Hepatocyte (in vitro differentiated cells): ENCODE data around the gene SLC16A7.

Experiments
- CTCF ChIP-seq: fragments of 200-600 bp; sonication (generic); IDR thresholded peaks from 2 replicates; pipeline ENCODE4 v1.5.1; 2016; ENCODE audit warnings: antibody characterized with exemption, mild to moderate bottlenecking; ENCODE audit not compliant: poor library complexity
- EZH2phosphoT487 ChIP-seq: fragments of 200-600 bp; sonication (generic); IDR thresholded peaks from one replicate; pipeline ENCODE4 v1.6.1; 2018; ENCODE audit warnings: antibody characterized with exemption, mild to moderate bottlenecking, low read depth, moderate library complexity; ENCODE audit not compliant: unreplicated experiment, severe bottlenecking

GRCh38 chr12:59823567-59823966 lies 227.7 kb downstream of the SLC16A7 start:
- no peak for TF ChIP-seq CTCF
- no peak for TF ChIP-seq EZH2phosphoT487
